Colon (tissue), 2 donors: Measurements from ENCODE around the gene ARMC2.
"Not testable (repeated sequence)": the region's sequence is repeated elsewhere in the genome, so short reads cannot be mapped to it uniquely, and the experiment has no call there.

Experiments
- FAIRE-seq: peaks from 2 replicates; lab custom pipeline; 2012; peaks lifted over from hg19 to GRCh38; lab: Jason Lieb, UNC
- donor health status: control.
- donor health status: control.

Gene ARMC2

GRCh38 chr6:108848116-108848868 is at the start of gene ARMC2:
ARMC2 (plus strand) TSS chr6:108848422; CDS start chr6:108854268, 5,846 bp downstream.
- FAIRE-seq = no peak

DNA sequence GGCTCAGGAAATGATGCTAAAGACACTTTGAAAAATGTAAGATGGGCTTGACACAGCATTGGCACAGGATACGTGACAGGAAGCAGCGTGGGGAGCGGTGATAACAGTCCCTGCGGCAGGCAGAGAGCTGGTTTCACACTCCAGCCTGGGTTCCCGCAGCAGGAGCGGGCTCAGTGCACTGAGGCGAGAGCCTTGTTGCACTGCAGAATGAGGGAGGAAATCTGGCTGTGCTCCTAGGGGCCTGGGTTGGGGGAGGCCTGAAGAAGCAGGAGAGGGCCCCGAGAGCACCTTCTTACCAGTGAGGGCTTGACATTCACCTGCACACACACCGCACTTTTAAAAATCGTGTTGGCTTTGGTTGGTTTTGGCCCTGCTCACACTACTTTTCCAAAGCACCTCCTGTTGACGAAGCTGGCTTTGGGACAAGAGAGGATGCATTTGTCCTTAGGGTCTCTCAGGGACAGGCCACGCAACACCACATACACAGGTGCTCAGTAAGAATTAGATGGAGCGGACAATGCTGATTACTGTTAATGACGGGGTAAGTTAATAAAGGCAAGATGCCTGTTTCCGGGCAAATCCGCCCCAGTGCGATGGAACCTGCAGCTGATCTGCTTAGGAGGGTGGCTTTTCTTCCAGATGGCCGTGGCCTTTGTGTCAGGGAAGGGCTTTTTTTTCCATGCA is 49.4 kb upstream of the ARMC2 start:
- FAIRE-seq = no peak

- FAIRE-seq = no peak
These were observed 48.9 kb upstream of the ARMC2 start for GRCh38 chr6:108799354-108799717.

- no peak for FAIRE-seq
These were observed 48.4 kb upstream of the ARMC2 start for GRCh38 chr6:108799791-108800190.

GRCh38 chr6:108800427-108800864 is 47.8 kb upstream of the ARMC2 start:
- FAIRE-seq = no peak

GRCh38 chr6:108801366-108801765 is 46.9 kb upstream of the ARMC2 start:
- no peak for FAIRE-seq

DNA sequence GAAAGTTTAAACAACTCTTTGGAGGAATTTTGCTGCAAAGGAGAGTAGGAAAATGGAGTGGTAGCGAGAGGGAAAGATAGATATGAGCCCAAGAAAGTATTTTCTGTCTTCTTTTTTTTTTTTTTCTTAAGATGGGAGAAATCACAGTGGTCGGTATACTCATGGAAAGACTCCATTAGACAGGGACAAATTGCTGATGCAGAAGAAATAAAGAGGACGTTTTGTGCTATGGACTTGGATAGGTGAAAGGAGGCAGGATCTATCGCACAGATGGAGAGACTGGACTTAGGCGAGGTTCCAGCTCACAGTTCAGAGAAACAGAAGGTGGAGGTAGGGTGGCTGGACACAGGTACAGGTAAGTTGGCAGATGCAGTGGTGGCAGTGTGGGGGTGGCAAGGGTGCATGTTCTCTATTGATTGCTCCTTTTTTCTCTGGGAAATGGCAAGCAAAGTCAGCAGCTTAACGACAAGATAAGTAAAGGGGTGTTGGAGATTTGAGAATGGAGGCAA is 44.2 kb upstream of the ARMC2 start:
- FAIRE-seq = no peak

DNA sequence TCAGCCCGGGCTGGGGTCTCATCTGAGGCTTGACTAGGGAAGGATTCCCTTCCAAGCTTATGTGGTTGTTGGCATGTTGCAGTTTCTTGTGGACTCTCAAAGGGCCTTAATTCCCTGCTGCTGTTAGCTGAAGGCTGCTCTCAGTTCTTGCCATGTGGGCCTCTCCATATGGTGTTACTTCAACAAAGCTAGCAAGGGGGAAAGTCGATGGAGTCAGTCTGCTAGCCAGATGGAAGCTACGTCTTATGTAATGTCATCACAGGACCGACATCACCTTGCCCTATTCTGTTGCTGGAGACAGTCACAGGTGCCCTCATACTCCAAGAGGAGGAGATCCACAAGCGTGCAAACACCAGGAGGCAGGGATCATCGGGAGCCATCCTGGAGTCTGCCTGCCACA is 43.3 kb upstream of the ARMC2 start:
- FAIRE-seq = no peak

DNA sequence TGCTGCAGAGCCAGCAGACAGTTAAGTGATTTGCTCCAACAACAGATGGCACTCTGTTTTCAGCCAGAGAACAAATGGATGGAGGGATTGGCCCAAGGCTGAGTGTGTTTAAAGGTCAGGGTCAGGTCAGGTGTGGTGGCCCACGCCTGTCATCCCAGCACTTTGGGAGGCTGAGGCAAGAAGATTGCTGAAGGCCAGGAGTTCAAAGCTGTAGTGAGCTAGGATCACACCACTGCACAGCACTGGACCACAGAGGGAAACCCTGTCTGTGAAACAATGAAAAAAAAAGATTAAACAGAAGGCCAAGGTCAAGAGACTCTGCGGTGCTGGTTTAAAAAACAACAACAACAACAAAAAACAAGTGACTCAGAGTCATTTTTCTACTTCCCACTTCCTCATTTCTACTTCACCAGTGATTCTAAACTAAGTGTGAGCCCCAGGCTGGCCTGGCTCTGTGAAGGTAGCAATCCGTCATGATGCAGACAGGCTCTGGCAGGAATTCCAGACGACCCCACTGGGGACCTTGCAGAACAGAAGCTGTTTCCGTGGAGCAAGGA is 42.5 kb upstream of the ARMC2 start:
- FAIRE-seq = no peak

- no peak for FAIRE-seq
These were observed 42.1 kb upstream of the ARMC2 start for GRCh38 chr6:108806171-108806570.

GRCh38 chr6:108806665-108807064 is 41.6 kb upstream of the ARMC2 start:
- no peak for FAIRE-seq

DNA sequence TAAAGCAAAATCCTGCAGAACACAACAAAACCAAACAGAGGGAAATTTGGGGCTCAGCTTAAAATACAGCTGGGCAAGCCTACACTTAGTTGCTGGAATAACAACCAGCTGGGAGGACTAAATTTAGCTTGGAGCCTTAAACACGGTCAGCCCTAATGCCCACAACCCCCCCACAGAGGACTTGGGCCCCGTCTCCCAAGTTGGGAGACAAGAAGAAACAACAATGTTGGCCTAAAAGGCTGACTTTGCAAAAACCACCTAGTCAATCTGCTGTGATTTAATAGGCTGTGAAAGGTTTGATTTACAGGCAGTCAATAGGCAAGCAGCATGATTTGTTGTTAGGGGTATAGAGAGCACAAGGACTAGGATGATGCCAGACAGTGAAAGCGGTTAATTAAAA is 40.3 kb upstream of the ARMC2 start:
- FAIRE-seq = no peak

- FAIRE-seq = no peak
These were observed 39.0 kb upstream of the ARMC2 start for GRCh38 chr6:108809211-108809610.

- no peak for FAIRE-seq
These were observed 38.1 kb upstream of the ARMC2 start for GRCh38 chr6:108810057-108810643.

- no peak for FAIRE-seq
These were observed 36.7 kb upstream of the ARMC2 start for GRCh38 chr6:108811490-108811889.

DNA sequence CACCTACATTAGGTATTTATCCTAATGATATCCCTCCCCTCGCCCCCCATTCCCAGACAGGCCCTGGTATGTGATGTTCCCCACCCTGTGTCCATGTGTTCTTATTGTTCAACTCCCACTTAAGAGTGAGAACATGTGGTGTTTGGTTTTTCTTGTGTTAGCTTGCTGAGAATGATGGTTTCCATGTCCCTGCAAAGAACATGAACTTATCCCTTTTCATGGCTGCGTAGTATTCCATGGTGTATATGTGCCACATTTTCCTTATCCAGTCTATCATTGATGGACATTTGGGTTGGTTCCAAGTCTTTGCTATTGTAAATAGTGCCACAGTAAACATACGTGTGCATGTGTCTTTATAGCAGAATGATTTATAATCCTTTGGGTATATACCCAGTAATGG is 35.0 kb upstream of the ARMC2 start:
- not testable (repeated sequence) for FAIRE-seq

DNA sequence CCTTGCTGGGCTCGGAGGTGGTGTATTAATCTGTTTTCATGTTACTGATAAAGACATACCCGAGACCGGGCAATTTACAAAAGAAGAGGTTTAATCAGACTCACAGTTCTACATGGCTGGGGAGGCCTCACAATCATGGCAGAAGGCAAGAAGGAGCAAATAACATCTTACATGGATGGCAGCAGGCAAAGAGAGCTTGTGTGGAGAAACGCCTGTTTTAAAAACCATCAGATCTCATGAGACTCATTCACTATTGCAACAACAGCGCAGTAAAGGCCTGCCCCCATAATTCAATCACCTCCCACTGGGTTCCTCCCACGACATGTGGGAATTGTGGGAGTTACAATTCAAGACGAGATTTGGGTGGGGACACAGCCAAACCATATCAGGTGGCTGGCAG is 30.9 kb upstream of the ARMC2 start:
- not testable (repeated sequence) for FAIRE-seq

DNA sequence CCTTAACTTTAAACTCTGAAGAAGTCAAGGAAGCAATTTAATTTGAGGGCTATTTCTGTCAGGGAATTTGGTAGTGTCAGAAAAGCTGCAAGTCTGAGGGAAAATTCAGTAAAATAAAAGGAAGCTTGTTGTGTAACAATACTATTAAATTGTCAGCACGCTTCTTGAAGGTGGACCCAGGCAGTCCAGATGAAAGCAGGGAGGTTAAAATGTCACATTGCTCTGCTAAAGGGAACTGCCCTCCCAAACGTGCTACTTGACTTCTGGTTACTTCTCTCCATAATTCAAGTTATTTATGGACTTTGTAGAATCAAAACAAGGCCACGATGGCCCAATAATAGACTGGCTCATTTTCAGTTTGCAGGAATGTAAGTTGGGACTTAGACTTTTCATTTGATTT is 28.2 kb upstream of the ARMC2 start:
- FAIRE-seq = no peak

DNA sequence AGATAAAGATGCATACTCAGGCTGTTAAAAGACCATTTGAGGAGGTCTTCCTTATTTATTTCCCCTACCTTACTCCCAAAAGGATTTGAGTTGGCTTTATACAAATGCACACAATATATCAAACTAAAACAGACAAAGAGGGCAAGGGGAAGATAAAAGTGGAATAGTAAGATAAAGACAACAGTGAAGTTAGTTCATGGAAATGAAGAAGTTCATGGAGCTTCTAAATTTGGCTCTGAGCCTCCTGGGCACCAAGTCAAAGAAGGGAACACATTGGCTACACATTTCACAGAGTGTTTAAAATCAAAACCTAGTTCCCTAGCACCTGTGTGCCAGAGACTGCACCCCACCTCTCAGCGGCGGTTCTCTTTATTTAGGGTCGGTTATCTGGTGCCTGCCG is 25.8 kb upstream of the ARMC2 start:
- FAIRE-seq = no peak

- no peak for FAIRE-seq
These were observed 22.9 kb upstream of the ARMC2 start for GRCh38 chr6:108825326-108825725.

DNA sequence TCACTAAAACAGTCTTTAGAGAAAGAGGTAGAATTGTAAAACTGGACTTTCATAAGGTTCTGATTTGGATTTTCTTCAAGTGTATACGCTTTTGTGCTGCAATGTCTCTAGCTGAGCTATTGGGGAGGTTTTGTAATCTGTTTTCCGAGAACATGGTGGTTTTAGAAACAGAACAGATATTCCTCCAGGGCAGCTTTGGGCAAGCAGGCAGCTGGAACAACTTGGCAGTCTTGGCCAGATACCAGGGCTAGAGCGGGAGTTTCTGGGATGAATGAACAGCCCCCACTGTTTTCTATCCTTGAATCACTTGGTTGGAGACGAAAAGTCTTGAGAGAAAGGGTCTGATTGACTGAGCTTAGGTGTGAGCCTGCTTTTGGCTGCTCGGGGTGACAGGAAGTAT is 17.1 kb upstream of the ARMC2 start:
- no peak for FAIRE-seq

DNA sequence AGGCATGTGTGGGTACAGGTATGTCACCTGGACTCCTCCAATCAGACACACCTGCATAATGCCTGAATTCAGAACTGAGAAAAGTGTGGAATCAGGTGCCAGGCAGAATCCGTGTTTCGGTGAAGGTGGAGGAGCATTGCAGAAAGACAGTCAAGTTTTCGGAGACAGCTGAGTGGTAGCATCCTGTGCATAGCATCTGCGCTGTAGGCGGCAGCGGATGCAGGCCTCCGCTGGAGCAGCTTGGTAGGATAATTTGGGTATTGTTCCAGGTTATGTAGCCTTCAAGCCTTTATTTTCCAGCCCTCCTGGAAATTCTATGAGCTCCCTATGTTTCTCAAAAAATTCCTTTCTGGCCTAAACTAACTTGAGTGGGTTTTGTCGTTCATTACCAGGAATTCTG is 15.5 kb upstream of the ARMC2 start:
- no peak for FAIRE-seq
